ENCODE data around the gene PYY. TPM values are rescaled to one million over a fixed set of nuclear protein-coding genes. Genes with fewer than 3 reads are reported as not detected.

Gene PYY
- total RNA-seq, 2 experiments from 2014 or later: not detected

- intact Hi-C loops (cut with micrococcal nuclease): no loop called here
- no peak overlapping the region for H3K27ac Mint-ChIP-seq
- no peaks in the 10 kb centered on the region for H3K9me3 Mint-ChIP-seq
- peaks cover 26% of the 10 kb centered on the region for H3K4me1 Mint-ChIP-seq (ENCODE audit: low read depth)
- H3K27me3 Mint-ChIP-seq: no peaks in the 10 kb centered on the region
- H3K4me3 Mint-ChIP-seq: no peak overlapping the region
- DNase-seq: no peak
- ChIA-PET CTCF (interaction anchor here (0.6 to 5.4 kb wide), 4 partner anchors 12 to 121 kb away, joined by 3 to 31 read pairs (median 4); partner anchors contain the start of gene MPP2), POLR2A (no interaction called here)
- H3K36me3 Mint-ChIP-seq: no peaks in the 10 kb centered on the region
Measured at GRCh38 chr17:43920500-43921095, 33.1 kb downstream of the PYY start.

DNA sequence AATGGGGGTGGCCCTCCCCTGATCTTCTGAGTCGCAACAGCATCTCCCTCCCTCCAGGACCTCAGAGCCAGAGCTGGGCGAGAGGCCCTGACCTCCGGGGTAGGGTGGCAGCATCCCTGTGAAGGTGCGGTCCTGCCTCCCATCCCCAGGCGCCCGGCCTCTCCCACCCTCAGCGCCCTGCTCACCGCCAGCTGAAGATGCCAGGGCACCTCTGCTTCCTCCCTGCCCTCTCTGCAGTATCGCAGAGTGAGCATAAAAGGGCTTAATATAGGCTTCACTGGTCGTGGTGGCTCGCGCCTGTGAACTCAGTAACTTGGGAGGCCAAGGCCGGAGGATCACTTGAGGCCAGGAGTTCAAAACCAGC, 35.7 kb downstream of the PYY start:
- ChIA-PET POLR2A (interaction anchor here (1.0 kb wide), 1 partner anchor 26 kb away, joined by 3 read pairs; no protein-coding TSS in a partner anchor), CTCF (interaction anchor here (0.6 to 5.4 kb wide), 5 partner anchors 8 to 364 kb away, joined by 3 to 31 read pairs (median 3); partner anchors contain the start of gene MPP2)
- no peaks in the 10 kb centered on the region for H3K9me3 Mint-ChIP-seq
- H3K27ac Mint-ChIP-seq: no peak overlapping the region
- peaks cover 18% of the 10 kb centered on the region for H3K4me1 Mint-ChIP-seq (ENCODE audit: low read depth)
- H3K36me3 Mint-ChIP-seq: no peaks in the 10 kb centered on the region
- DNase-seq: no peak
- H3K27me3 Mint-ChIP-seq: no peaks in the 10 kb centered on the region
- peak overlapping the region; percentile 68 for H3K4me3 Mint-ChIP-seq
- intact Hi-C loops (cut with micrococcal nuclease): no loop called here

GRCh38 chr17:43917348-43918025, 36.3 kb downstream of the PYY start:
- H3K4me1 Mint-ChIP-seq (ENCODE audit: low read depth): peaks cover 18% of the 10 kb centered on the region
- ChIA-PET CTCF (interaction anchor here (0.6 to 5.4 kb wide), 5 partner anchors 8 to 364 kb away, joined by 3 to 31 read pairs (median 3); partner anchors contain the start of gene MPP2), POLR2A (interaction anchor here (1.0 kb wide), 1 partner anchor 27 kb away, joined by 3 read pairs; no protein-coding TSS in a partner anchor)
- H3K36me3 Mint-ChIP-seq: no peaks in the 10 kb centered on the region
- intact Hi-C loops (cut with micrococcal nuclease): loop anchor here (2.0 kb wide), 1 partner anchor 77 kb away; no protein-coding TSS in a partner anchor
- no peak overlapping the region for H3K27ac Mint-ChIP-seq
- peak overlapping the region; percentile 68 for H3K4me3 Mint-ChIP-seq
- H3K27me3 Mint-ChIP-seq: no peaks in the 10 kb centered on the region
- H3K9me3 Mint-ChIP-seq: no peaks in the 10 kb centered on the region
- peak; percentile 71 for DNase-seq

DNA sequence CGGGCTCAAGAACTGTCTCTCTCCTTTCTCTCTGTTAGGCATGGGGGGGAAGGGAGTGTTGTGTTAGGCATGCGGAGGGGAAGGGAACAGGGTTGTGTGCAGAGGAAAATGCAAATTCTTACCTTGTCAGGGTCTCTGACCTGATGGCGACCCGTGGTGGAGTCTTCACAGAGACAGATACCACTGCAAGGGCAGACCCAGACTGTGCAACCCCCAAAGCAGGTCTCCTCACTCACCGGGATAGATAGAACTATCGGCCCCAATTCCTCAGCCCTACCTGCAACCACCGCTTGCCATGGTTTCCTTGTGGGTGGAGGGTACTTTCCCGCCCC, 36.8 kb downstream of the PYY start:
- Mint-ChIP-seq H3K27ac (peak overlapping the region; percentile 41), H3K27me3 (no peaks in the 10 kb centered on the region), H3K36me3 (no peaks in the 10 kb centered on the region), H3K4me3 (peak overlapping the region; percentile 68), H3K9me3 (no peaks in the 10 kb centered on the region), H3K4me1 (ENCODE audit: low read depth) (peaks cover 18% of the 10 kb centered on the region)
- intact Hi-C loops (cut with micrococcal nuclease): loop anchor here (2.0 kb wide), 1 partner anchor 78 kb away; no protein-coding TSS in a partner anchor
- DNase-seq: no peak
- POLR2A ChIA-PET: no interaction called here
- CTCF ChIA-PET: interaction anchor here (0.8 to 5.4 kb wide), 4 partner anchors 8 to 125 kb away, joined by 3 to 31 read pairs (median 4); partner anchors contain the start of gene MPP2

DNA sequence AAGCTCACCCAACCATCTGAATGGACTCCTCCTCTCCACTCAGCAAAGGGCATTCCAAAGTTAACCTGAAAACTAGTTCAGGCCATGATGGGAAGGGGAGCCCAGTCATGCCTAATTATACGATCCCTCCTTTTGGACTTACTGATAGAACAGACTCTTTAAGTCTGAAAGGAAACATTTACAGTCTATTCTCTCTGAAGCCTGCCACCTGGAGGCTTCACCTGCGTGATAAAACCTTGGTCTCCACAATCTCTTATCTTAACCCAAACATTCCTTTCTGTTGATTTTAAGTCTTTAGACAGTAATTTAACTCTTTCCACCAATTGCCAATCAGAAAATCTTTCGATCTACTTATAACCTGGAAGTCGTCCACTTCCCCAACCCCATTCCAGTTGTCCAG, 37.4 kb downstream of the PYY start:
- intact Hi-C loops (cut with micrococcal nuclease): loop anchor here (2.0 kb wide), 1 partner anchor 78 kb away; no protein-coding TSS in a partner anchor
- no peak overlapping the region for H3K4me3 Mint-ChIP-seq
- ChIA-PET POLR2A (no interaction called here), CTCF (interaction anchor here (0.8 to 5.4 kb wide), 2 partner anchors 8 to 126 kb away, joined by 5 to 31 read pairs; partner anchors contain the start of gene MPP2)
- H3K9me3 Mint-ChIP-seq: no peaks in the 10 kb centered on the region
- H3K4me1 Mint-ChIP-seq (ENCODE audit: low read depth): peaks cover 18% of the 10 kb centered on the region
- no peaks in the 10 kb centered on the region for H3K36me3 Mint-ChIP-seq
- H3K27ac Mint-ChIP-seq: no peak overlapping the region
- DNase-seq: no peak
- H3K27me3 Mint-ChIP-seq: no peaks in the 10 kb centered on the region

DNA sequence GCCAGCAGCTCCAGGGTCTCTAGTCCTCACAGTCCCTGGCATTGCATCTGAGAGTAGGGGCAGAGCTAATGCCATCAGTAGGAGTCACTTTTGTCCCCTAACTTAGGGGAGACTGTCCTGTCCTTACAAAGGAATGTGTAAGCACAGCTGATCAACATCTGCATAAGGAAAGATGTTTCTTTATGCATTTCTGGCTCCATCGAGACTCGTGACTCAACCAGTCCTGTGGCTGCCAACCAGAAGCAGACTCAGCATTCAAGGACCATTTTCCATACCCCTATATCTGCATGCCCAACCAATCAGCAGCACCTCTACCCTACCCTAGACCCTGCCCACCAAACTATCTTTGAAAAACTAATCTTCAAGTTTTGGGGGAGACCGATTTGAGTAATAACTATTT, 38.2 kb downstream of the PYY start:
- no peaks in the 10 kb centered on the region for H3K36me3 Mint-ChIP-seq

DNA sequence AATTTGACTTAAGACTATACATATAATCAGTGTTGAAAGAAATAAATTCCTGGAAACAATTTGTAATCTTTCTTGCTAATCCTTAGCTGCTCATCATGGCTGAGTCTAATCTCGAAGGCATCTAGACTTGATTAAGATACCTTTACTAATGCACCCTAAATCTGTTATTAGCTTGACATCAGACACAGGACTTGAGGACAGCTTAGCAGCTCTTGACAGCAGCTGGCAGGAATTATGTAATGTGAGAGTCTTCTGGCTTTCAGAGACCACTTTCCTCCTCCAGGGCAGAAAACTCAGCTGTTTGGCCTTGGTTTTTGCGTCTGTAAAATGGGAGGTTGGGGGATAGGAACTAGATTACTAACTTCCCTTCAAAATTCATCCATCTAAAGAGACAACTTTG, 39.3 kb downstream of the PYY start:
- no peak for DNase-seq
- no peaks in the 10 kb centered on the region for H3K27me3 Mint-ChIP-seq
- peaks cover 18% of the 10 kb centered on the region for H3K4me1 Mint-ChIP-seq (ENCODE audit: low read depth)
- ChIA-PET POLR2A (no interaction called here), CTCF (interaction anchor here (1.0 to 1.1 kb wide), 2 partner anchors 10 to 36 kb away, joined by 3 to 4 read pairs; no protein-coding TSS in a partner anchor)
- no peak overlapping the region for H3K4me3 Mint-ChIP-seq
- no peaks in the 10 kb centered on the region for H3K9me3 Mint-ChIP-seq
- no peak overlapping the region for H3K27ac Mint-ChIP-seq
- intact Hi-C loops (cut with micrococcal nuclease): no loop called here
- no peaks in the 10 kb centered on the region for H3K36me3 Mint-ChIP-seq

More for the DNA sequence above, 38.2 kb downstream of the PYY start:
- CTCF ChIA-PET: interaction anchor here (1.0 to 5.4 kb wide), 2 partner anchors 7 to 37 kb away, joined by 3 to 31 read pairs; partner anchors contain the start of gene MPP2
- no peaks in the 10 kb centered on the region for H3K27me3 Mint-ChIP-seq
- no peaks in the 10 kb centered on the region for H3K9me3 Mint-ChIP-seq
- no peak overlapping the region for H3K27ac Mint-ChIP-seq
- H3K4me1 Mint-ChIP-seq (ENCODE audit: low read depth): peaks cover 18% of the 10 kb centered on the region
- POLR2A ChIA-PET: no interaction called here
- intact Hi-C loops (cut with micrococcal nuclease): no loop called here
- DNase-seq: no peak
- no peak overlapping the region for H3K4me3 Mint-ChIP-seq

DNA sequence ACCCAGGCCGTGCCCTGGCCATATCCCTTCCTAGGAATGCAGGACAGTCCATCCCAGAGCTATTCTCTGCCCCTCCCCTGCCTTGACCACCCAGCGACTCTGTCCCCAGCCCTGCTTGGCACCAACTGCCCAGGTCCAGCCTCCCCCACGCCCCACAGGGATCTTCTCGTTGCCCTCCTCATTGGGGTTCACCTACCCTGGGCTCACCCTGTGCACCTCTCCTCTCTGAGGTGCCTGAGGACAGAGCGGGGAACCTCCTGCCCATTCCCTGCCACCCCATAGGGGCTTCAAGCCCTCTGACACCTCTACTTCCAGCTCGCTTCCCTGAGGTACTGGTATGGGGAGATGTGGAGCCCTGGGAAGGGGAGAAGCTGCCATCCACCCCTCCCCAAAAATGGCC, 40.2 kb downstream of the PYY start:
- H3K9me3 Mint-ChIP-seq: no peaks in the 10 kb centered on the region
- peaks cover 16% of the 10 kb centered on the region for H3K4me1 Mint-ChIP-seq (ENCODE audit: low read depth)
- ChIA-PET CTCF (interaction anchor here (0.6 to 1.1 kb wide), 2 partner anchors 9 to 30 kb away, joined by 3 to 4 read pairs; no protein-coding TSS in a partner anchor), POLR2A (no interaction called here)
- intact Hi-C loops (cut with micrococcal nuclease): no loop called here
- no peak overlapping the region for H3K4me3 Mint-ChIP-seq
- no peaks in the 10 kb centered on the region for H3K27me3 Mint-ChIP-seq
- no peak overlapping the region for H3K27ac Mint-ChIP-seq
- no peak for DNase-seq
- H3K36me3 Mint-ChIP-seq: no peaks in the 10 kb centered on the region

DNA sequence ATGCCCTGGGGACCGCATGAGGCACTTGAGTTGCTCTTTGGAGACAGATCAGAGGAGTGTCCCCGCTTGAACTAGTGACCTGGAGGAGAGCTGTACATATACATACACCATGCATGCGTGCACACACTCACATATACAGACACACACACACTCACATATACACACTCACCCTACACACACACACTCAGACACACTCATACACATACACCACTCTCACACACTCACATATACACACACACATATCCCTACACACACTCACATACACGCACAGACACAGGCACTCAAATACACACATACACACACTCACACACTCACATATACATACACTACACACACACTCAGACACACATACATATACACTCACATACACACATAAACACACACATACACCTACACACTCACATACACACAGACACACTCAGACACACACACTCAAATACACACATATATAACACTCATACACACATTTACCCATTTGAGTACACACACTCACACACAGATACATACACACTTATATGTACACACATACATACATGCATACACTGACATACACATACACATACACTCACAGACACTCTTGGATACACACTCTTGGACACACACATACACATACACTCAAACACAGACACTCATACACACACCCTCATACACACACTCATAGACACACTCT, 41.0 kb downstream of the PYY start:
- no peak for DNase-seq
- H3K4me3 Mint-ChIP-seq: no peak overlapping the region
- H3K36me3 Mint-ChIP-seq: no peaks in the 10 kb centered on the region
- ChIA-PET CTCF (interaction anchor here (3.2 kb wide), 1 partner anchor 31 kb away, joined by 33 read pairs; no protein-coding TSS in a partner anchor), POLR2A (no interaction called here)
- no peaks in the 10 kb centered on the region for H3K27me3 Mint-ChIP-seq
- H3K27ac Mint-ChIP-seq: no peak overlapping the region
- peaks cover 19% of the 10 kb centered on the region for H3K4me1 Mint-ChIP-seq (ENCODE audit: low read depth)
- intact Hi-C loops (cut with micrococcal nuclease): no loop called here
- no peaks in the 10 kb centered on the region for H3K9me3 Mint-ChIP-seq

- Mint-ChIP-seq H3K36me3 (no peaks in the 10 kb centered on the region), H3K4me1 (ENCODE audit: low read depth) (peaks cover 13% of the 10 kb centered on the region), H3K4me3 (no peak overlapping the region), H3K9me3 (no peaks in the 10 kb centered on the region), H3K27me3 (no peaks in the 10 kb centered on the region), H3K27ac (no peak overlapping the region)
- POLR2A ChIA-PET: no interaction called here
- CTCF ChIA-PET: interaction anchor here (3.2 to 4.0 kb wide), 2 partner anchors 12 to 32 kb away, joined by 33 read pairs; no protein-coding TSS in a partner anchor
- intact Hi-C loops (cut with micrococcal nuclease): no loop called here
- DNase-seq: no peak
Measured at GRCh38 chr17:43911904-43912303, 41.8 kb downstream of the PYY start.

GRCh38 chr17:43909537-43910231, 44.1 kb downstream of the PYY start:
- CTCF ChIA-PET: interaction anchor here (0.7 to 4.0 kb wide), 28 partner anchors 9 to 738 kb away, joined by 3 to 33 read pairs (median 4); partner anchors contain the start of gene HDAC5
- intact Hi-C loops (cut with micrococcal nuclease): no loop called here
- no peak overlapping the region for H3K27ac Mint-ChIP-seq
- POLR2A ChIA-PET: no interaction called here
- H3K4me3 Mint-ChIP-seq: no peak overlapping the region
- no peaks in the 10 kb centered on the region for H3K36me3 Mint-ChIP-seq
- peaks cover 17% of the 10 kb centered on the region for H3K4me1 Mint-ChIP-seq (ENCODE audit: low read depth)
- no peak for DNase-seq
- peaks cover 11% of the 10 kb centered on the region for H3K27me3 Mint-ChIP-seq
- no peaks in the 10 kb centered on the region for H3K9me3 Mint-ChIP-seq

All from activated CD4-positive, alpha-beta memory T cell treated with anti-CD3 and anti-CD28 coated beads for 36 hours (primary cell).